NCI-H510A treated with DMSO at 0.1 percent for 48 hours (cell line): ENCODE results near the gene PSD4.

ENCODE experiments used
- DNase-seq: peaks from one replicate; lab custom pipeline; 2025; lab: John Stamatoyannopoulos, UW

The PSD4 gene

DNA sequence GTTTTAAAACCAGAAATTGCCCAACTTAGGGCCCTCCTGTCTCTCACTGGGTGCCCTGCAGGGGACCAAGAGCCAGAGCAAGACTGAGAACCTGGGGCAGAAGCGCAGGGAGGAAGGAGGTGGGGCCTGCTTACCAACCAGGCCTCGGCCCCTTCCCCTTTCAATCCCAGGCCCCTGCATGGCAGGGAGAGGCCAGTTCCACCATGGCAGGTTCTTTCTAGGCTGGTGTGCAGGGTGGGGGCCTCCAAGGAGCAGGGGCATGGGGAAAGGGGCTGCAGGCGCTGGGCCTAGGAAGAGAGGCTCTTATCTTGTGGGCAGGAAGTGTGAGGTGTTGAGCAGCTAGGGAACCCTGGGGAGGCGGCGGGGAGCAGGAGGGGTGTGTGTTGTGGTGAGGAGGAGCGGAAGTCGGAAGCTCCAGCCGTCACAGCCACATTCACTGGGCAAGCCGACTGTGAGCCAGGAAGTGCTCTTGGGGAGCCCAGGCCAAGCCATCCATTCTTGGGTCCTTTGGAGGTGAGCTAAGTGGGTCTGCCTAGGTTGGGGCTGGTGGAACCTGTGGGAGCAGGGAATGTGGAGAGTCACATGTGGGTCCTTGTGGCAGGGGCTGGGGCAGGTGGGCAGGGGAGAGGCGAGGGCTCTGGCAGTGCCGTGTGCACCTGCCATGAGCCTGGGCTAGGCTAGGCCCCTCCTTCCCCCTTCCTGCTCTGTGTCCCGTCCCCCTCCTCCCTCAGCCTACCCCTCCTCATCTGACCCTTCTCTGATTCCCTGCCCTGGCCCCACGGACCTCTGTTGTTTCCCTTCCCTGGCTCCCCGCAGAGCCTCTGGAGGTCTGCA is at the start of gene PSD4:
Gene PSD4 (plus strand): TSS at position 430 of the 834 bp plus-strand sequence. CDS start 8,486 bp downstream, outside the sequence.
- DNase-seq: peak; percentile 33

DNA sequence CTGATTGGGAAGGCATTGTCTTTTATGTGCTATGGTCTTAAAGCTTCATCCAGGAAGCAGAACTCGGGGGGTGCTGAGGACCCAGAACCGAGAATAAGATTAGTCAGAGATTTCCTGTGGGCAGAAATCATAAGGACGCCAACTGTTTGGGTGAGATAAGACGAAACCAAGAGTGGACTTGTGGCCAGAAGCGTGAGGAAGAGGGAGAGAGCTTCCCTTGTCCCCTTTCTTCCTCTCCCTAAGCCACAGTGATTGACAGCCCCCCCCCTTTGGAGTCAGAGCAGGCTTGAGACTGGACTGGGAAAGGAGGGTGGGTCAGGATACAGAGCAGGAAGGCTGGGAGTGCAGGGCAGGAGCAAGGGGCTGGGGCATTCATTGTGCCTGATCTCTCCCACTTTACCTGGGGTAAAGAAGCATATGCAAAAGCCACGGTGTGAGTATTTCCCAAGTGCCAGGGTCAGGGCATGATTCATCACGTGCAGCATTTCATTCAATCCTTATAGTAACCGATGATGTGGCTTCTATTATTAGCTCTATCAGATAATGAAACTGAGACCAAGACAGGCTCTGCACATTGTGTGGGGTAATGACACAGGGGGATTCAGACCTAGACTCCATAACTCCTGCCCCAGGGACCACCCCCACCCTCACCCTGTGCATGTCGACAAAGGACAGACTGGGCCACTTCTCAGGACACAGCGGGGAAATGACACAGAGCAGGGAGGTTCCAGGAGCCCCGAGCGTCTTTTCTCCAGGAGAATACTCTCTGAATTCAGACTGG is 49.4 kb upstream of the PSD4 start:
- no peak for DNase-seq

DNA sequence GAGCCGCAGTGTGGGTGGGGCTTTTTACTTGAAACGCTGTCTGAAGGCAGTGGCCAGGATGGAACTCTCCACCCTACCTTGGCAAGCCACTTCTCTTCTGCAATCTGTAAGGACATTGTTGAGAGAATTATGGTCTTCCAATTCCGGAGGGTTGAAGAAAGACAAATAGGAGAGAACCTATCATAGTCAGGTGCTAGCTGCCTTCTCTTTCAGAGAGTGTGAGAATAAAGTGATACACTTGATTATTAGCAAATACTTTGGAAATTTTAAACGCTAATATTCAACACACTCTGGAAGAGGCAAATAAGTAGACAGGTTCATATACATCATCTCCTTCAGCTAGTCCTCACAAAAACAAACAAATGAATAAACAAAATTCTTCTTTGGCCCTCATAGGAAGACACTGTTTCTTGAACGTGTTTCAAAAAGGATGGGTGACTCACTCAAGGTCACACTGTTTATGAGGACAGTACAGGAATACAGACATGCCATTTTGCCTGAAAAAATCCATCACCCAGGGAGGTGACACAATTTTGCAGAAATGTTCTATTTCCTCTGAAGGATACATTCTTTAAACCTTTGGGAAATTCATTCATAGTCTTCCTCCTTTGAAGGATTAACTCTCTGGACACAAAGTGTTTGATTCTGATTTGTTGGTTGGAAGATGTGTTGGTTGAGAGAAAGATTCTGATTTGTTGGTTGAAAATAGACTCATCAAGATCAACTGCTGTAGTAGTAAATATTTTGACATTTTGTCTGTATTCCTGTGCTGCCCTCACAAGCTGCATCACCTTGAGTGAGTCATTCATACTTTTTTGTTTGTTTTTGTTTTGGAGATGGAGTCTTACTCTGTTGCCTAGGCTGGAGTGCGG is 48.6 kb upstream of the PSD4 start:
- DNase-seq: no peak

DNA sequence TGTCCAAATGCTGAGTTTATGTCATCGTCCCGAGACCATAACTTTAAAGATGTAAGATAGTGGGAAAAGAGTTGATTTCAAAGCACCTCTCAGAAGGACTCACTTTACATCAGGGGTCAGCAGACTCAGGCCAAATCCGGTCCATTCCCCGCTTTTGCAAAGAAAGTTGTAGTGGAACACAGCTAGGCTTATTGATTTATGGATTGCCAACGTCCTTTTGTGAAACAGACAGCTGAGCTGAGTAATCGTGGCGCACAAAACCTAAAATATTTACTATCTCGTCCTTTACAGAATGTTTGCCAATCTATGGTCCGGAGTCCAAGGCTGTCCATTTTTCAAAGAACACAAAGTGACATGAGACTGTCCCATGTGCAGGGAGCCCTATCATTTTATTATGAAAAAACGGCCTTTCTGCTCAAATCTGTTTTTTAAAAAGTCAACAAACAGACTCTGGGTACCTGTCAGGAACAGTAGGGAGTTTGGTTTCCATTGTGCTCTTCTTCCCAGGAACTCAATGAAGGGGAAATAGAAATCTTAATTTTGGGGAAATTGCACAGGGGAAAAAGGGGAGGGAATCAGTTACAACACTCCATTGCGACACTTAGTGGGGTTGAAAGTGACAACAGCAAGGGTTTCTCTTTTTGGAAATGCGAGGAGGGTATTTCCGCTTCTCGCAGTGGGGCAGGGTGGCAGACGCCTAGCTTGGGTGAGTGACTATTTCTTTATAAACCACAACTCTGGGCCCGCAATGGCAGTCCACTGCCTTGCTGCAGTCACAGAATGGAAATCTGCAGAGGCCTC is 46.7 kb upstream of the PSD4 start, which contains the start of gene IL1RN:
Gene IL1RN (plus strand): TSS at position 754 of the 801 bp plus-strand sequence. CDS start 27 bp downstream, at position 781.
- no peak for DNase-seq

DNA sequence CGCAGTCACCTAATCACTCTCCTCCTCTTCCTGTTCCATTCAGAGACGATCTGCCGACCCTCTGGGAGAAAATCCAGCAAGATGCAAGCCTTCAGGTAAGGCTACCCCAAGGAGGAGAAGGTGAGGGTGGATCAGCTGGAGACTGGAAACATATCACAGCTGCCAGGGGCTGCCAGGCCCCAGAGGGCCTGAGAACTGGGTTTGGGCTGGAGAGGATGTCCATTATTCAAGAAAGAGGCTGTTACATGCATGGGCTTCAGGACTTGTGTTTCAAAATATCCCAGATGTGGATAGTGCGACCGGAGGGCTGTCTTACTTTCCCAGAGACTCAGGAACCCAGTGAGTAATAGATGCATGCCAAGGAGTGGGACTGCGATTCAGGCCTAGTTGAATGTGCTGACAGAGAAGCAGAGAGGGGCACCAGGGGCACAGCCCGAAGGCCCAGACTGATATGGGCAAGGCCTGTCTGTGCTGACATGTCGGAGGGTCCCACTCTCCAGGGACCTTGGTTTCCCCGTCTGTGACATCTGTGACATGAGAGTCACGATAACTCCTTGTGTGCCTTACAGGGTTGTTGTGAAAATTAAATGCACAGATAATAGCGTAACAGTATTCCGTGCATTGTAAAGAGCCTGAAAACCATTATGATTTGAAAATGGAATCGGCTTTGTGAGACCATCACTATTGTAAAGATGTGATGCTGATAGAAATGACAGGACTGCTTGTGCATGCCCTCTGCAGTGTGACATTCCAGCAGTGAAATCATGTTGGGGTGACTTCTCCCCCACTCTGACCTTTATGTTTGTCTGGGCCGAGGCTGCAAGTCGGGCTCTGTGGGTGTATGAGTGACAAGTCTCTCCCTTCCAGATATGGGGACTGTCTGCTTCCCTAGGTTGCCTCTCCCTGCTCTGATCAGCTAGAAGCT is 45.9 kb upstream of the PSD4 start:
- DNase-seq: no peak

DNA sequence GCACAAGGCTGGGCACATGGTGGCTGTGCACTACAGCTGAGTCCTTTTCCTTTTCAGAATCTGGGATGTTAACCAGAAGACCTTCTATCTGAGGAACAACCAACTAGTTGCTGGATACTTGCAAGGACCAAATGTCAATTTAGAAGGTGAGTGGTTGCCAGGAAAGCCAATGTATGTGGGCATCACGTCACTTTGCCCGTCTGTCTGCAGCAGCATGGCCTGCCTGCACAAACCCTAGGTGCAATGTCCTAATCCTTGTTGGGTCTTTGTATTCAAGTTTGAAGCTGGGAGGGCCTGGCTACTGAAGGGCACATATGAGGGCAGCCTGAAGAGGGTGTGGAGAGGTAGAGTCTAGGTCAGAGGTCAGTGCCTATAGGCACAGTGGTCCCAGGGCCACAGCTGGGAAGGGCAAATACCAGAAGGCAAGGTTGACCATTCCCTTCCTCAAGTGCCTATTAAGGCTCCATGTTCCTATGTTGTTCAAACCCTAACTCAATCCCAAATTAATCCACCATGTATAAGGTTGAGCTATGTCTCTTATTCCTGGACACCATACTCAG is 44.2 kb upstream of the PSD4 start:
- DNase-seq: no peak

DNA sequence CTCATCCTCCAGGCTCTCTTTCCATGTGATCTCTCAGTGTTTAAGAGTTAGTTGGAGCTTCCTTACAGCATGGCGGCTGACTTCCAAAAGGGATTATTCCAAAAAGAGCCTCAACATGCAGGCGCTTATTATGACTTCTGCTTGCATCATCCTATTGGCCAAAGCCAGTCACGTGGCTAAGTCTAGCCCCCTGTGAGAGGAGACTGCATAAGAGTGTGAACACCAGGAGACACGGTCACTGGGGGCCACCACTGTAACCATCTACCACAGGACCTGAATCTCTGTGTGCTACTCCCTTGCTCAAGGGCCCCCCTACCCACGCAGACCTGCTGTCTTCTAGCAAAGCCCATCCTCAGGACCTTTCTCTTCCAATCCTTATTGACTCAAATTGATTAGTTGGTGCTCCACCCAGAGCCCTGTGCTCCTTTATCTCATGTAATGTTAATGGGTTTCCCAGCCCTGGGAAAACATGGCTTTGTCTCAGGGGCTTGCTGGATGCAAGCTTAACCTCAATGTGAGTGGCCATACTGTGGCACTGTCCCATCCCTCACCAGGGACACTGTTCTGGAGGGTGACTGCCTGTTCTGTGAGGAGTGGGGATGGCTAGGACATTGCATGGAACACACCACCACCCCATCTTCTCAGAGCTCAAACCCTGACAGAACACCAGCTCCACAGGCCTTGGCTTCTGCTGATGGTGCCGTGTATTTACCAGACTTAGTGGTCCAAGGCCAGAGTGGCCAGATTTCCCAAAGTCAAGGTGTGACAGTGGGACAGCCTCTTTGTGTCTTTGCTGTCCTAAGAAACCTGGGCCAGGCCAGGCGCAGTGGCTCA is 42.2 kb upstream of the PSD4 start:
- DNase-seq: no peak

DNA sequence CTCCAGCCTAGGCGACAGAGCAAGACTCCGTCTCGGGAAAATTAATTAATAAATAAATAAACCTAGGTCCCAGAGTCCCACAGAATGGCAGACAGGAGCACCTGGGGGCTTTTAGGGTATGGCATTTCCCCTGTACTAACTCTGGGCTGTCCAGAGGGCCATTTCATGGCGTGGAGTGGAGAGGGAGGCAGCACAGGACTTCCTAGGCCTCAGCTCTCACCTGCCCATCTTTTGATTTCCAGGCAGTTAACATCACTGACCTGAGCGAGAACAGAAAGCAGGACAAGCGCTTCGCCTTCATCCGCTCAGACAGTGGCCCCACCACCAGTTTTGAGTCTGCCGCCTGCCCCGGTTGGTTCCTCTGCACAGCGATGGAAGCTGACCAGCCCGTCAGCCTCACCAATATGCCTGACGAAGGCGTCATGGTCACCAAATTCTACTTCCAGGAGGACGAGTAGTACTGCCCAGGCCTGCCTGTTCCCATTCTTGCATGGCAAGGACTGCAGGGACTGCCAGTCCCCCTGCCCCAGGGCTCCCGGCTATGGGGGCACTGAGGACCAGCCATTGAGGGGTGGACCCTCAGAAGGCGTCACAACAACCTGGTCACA is 41.3 kb upstream of the PSD4 start:
- DNase-seq: no peak

DNA sequence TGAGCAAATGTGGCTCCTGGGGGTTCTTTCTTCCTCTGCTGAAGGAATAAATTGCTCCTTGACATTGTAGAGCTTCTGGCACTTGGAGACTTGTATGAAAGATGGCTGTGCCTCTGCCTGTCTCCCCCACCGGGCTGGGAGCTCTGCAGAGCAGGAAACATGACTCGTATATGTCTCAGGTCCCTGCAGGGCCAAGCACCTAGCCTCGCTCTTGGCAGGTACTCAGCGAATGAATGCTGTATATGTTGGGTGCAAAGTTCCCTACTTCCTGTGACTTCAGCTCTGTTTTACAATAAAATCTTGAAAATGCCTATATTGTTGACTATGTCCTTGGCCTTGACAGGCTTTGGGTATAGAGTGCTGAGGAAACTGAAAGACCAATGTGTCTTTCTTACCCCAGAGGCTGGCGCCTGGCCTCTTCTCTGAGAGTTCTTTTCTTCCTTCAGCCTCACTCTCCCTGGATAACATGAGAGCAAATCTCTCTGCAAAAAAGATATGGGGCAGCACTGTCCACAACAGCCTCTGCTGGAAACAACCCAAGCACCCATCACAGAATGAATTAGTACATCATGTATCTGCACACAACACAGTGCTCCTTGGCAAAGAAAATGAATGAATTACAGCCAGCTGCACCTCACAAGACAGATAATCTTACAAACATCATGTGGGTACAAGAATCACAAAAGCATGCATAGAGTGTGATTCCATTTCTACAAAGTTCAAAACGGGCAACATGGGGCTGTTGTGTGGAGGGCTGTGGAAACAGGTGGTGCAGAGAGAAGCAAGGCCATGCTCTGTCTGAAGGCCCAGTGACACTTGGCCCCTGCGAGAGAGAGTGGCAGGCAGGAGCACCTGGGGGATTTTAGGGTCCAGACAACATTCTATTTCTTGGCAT is 39.8 kb upstream of the PSD4 start:
- DNase-seq: no peak

DNA sequence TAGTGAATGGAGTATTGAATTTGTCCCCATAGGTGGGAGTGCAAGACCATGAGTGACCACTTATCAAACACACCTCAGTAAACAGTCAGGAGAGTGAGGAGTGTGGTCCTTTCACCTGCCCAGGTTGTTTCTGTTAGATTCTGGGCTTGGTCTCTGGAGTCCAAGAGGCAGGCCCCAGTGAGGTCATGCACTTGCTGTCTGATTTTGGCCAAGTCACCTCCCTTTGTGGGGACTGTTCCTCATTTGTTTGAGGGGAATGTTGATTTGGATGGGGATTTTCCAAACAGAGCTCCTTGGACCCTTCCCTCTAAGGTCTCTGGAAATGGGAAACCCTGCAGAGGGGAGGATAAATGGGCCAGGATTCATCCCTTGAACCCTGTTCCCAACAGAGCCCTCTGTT is 39.1 kb upstream of the PSD4 start:
- no peak for DNase-seq

DNA sequence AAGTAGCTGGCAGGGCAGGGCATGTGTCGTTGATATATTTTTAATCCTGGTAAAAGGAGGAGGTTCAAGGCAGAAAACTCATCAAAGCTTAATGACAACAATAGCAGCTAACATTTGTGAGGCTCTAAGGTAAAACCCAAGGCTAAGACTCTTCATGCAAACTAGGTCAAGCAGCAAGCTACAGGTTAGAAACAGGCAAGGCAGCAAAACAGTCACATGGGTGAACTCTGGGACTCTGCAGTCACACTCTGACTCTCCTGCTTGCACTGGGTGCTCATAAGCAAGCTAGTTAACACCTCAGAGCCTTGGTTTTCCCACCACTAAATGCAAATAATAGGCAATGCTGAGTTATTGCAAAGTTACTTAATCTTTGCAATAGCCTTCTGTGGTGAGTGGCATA is 38.5 kb upstream of the PSD4 start:
- no peak for DNase-seq

DNA sequence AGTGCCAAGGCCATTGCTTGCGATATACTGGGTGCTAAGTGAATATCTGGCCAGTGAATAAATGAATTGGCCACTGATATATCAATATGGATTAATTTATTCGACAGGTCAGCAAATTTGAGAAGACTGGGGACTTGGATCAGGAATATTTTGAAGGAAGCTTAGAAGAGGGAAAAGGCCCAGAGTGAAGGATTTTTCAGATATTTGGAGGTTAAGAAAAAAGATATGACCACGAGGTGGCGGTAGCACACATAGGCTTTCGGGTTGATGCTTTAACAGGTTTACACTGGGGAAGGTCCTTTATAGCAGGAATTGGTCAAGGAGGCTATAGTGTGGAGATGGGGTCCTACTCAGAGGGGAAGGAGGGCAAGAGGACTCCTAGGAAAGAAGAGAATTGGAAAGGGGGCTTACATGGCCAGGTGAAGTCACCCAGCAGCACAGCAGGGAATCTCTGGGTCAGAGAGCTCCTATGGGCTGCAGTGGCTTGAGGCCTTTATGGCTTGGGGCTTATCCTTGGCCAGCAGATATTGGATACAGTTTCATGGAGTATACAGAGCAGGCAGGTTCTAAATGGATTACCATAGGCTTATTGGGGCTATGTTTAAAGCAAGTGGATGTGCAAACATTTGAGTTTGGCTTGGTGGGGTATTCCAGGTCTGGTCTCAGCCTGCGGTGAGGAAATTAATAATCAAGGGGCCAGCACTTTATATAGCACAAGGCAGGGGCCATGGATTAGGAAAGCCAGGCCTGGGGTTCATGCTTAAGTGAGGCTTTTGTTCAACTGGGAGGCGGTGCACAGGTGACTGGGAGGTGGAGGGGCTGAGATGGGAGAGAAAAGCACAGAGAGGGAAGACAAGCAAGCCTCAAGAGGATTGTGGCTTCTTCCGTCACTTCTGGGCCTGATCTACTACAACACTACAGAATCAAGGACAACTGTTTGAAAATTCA is 36.7 kb upstream of the PSD4 start:
- peak; percentile 57 for DNase-seq

DNA sequence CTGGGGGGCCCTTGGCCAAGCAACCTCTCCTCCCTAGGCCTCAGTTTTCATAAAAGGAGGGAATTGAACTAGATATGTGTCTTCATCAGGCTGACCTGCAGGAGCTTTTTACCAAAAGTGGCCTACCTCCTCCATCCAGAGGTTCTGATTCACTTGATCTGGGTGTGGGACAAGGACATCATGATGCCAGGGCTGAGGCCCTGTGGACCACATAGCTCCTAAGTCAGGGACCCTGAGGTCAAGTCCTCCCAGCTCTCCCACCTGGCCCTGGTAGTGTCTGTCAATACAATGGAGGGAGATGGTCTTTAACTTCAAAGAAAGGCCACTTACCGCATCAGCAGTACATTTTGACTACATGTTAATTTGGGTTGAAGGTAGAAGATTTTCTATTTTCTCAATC is 35.9 kb upstream of the PSD4 start:
- DNase-seq: no peak

DNA sequence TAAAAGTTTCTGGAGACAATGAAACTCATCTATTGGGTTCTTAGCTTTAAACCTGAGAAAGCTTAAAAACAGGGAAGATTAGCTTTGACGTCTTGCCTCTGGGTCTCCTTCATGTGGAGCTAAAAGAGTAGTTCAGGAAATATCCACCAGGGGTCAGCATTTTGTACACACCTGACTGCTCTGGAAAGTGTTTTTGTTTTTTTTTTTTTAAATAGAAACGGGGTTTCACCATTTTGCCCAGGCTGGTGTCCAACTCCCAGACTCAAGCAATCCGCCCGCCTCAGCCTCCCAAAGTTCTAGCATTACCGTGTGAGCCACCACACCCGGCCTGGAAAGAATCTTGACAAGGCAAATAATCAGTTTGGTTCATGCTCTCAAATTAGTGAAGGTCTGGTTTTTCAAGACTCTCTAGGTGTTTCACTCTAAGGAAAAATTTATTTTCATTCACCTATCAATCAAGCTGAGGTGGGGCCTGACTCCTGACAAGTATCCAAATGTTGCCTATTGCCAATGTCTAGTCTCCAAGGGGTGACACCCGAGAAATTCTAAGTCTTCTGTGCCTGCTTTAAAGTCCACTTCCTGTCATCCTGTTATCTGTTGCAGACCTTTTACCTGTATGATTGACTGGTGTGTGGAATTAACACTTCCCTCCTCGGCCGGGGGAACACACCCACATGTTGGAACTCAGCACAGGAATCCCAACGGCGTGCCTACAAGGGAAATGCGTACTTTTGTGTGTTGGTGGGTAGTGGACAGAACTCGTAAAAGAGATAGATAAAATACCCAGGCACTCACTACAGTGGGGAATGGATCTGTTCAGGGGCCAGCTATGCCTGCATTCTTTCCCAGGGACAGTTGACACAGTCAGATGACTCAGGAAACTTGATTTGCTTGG is 35.1 kb upstream of the PSD4 start:
- peak; percentile 57 for DNase-seq

DNA sequence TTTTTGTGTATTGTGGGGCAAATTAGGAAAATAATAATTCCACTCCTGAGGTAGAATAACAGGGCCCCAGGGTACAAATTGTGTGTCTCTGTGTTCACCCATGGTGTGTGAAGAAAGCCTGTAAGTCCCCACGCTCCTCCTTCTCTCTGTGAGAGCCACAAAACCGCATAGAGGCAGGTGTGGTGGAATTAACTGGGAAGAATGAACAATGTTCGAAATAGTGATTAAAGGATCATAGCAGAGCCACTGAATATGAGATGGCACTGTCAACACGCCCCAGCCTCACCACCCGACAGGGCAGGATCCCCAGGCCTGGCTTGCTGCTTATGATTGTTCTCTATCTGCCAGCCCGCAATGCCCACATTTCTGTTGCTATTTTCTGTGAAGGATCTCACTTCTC is 32.3 kb upstream of the PSD4 start:
- DNase-seq: no peak
